SK-N-MC (cell line): ENCODE results near the gene CD163.

Source experiments
- EZH2 ChIP-seq: fragments of 200-600 bp; sonication (generic); IDR thresholded peaks from one replicate; pipeline ENCODE4 v1.6.1; 2017; ENCODE audit warnings: antibody characterized with exemption
- POLR2AphosphoS5 ChIP-seq: IDR thresholded peaks from 2 replicates; pipeline ENCODE4 v1.6.1; 2012; ENCODE audit warnings: mild to moderate bottlenecking, low read depth, low read length, borderline replicate concordance

DNA sequence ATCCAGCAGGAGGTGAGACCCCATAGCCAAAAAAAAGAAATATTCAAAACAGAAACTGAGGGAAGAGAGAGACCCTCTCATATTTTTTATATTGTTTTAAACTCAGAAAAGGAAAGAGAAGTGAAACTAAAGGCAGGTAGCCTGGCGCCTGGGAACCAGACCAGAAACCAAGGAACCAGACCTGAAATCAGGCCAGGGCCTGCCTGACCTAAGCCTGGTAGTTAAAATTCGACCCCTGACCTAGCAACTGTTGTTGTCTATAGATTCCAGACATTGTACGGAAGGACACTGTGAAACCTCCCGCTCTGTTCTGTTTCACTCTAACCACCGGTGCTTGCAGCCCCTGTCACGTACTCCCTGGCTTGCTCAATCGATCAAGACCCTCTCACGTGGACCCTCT lies 38.5 kb upstream of the CD163 start:
- TF ChIP-seq POLR2AphosphoS5: no peak
- no peak for TF ChIP-seq EZH2
